MM.1S (cell line): ENCODE results near the gene SFMBT1.
A peak's percentile ranks its signal among the peaks of the same experiment; 100 is the strongest.

ENCODE experiments used
- DNase-seq: peaks from one replicate; pipeline ENCODE4 v3.0.0-alpha.2; 2015
- H2AFZ ChIP-seq: fragments of 300-600 bp; sonication (generic); 2 replicates; pipeline ENCODE4 v1.6.0; 2016; ENCODE audit warnings: antibody characterized with exemption, low read length
- H3F3A ChIP-seq: fragments of 300-600 bp; sonication (generic); 2 replicates; pipeline ENCODE4 v1.6.1; 2016; ENCODE audit warnings: mild to moderate bottlenecking, antibody characterized with exemption, low read length, moderate library complexity, mixed read lengths; ENCODE audit not compliant: insufficient read depth
- H3K27ac ChIP-seq: fragments of 300-600 bp; sonication (generic); 2 replicates; pipeline ENCODE4 v1.5.1; 2016; ENCODE audit warnings: mild to moderate bottlenecking, low read length
- H3K27me3 ChIP-seq: fragments of 300-600 bp; sonication (generic); replicated peaks from 2 replicates; pipeline ENCODE4 v1.6.0; 2016; ENCODE audit warnings: low read length; ENCODE audit not compliant: insufficient read depth
- H3K36me3 ChIP-seq: fragments of 300-600 bp; sonication (generic); replicated peaks from 2 replicates; pipeline ENCODE4 v1.6.1; 2016; ENCODE audit warnings: mild to moderate bottlenecking, low read length, mixed read lengths; ENCODE audit not compliant: insufficient read depth
- H3K4me1 ChIP-seq: fragments of 300-600 bp; sonication (generic); 2 replicates; pipeline ENCODE4 v1.6.1; 2016; ENCODE audit warnings: low read length, mixed read lengths
- H3K4me2 ChIP-seq: fragments of 300-600 bp; sonication (generic); 2 replicates; pipeline ENCODE4 v1.6.0; 2016; ENCODE audit warnings: low read depth, low read length
- H3K4me3 ChIP-seq: fragments of 300-600 bp; sonication (generic); 2 replicates; pipeline ENCODE4 v1.5.1; 2016; ENCODE audit warnings: low read length, mixed read lengths
- H3K79me2 ChIP-seq: fragments of 300-600 bp; sonication (generic); 2 replicates; pipeline ENCODE4 v1.6.1; 2016; ENCODE audit warnings: mixed run types, low read length, mixed read lengths
- H3K9ac ChIP-seq: fragments of 300-600 bp; sonication (generic); 2 replicates; pipeline ENCODE4 v1.6.1; 2016; ENCODE audit warnings: low read length, mixed read lengths
- H3K9me2 ChIP-seq: fragments of 300-600 bp; sonication (generic); replicated peaks from 2 replicates; pipeline ENCODE4 v1.6.1; 2016; ENCODE audit warnings: mild to moderate bottlenecking, low read length, mixed read lengths; ENCODE audit not compliant: insufficient read depth
- H3K9me3 ChIP-seq: fragments of 300-600 bp; sonication (generic); replicated peaks from 2 replicates; pipeline ENCODE4 v1.6.1; 2016; ENCODE audit warnings: mild to moderate bottlenecking, low read length, mixed read lengths; ENCODE audit not compliant: insufficient read depth
- H4K20me1 ChIP-seq: fragments of 300-600 bp; sonication (generic); 2 replicates; pipeline ENCODE4 v1.6.1; 2016; ENCODE audit warnings: mild to moderate bottlenecking, low read length, moderate library complexity, mixed read lengths; ENCODE audit not compliant: insufficient read depth
- CTCF ChIP-seq: fragments of 300-600 bp; sonication (generic); IDR thresholded peaks from 2 replicates; pipeline ENCODE4 v1.5.1; 2016; ENCODE audit warnings: antibody characterized with exemption, low read length, mixed read lengths
- EZH2 ChIP-seq: fragments of 300-600 bp; sonication (generic); optimal IDR thresholded peaks from 2 replicates; pipeline ENCODE3; 2017; ENCODE audit warnings: low read depth, mild to moderate bottlenecking, antibody characterized with exemption, low read length, mixed read lengths
- EZH2phosphoT487 ChIP-seq: fragments of 300-600 bp; sonication (generic); IDR thresholded peaks from 2 replicates; pipeline ENCODE4 v1.6.1; 2018; ENCODE audit warnings: antibody characterized with exemption, low read length

SFMBT1 gene

GRCh38 chr3:52917044-52917443 is 128.8 kb downstream of the SFMBT1 start:
- H3F3A ChIP-seq: peaks cover 8% of the 10 kb centered on the region; the same call in 1 of the 2 replicates
- H3K4me1 ChIP-seq: peaks cover 11% of the 10 kb centered on the region; the same call in 1 of the 2 replicates
- H4K20me1 ChIP-seq: no peaks in the 10 kb centered on the region
- H3K9ac ChIP-seq: no peak overlapping the region
- DNase-seq: no peak
- no peaks in the 10 kb centered on the region for H3K9me2 ChIP-seq
- TF ChIP-seq EZH2phosphoT487 (no peak), EZH2 (no peak), CTCF (no peak)
- no peak overlapping the region for H3K4me3 ChIP-seq
- H3K79me2 ChIP-seq: no peaks in the 10 kb centered on the region
- no peaks in the 10 kb centered on the region; the same call in 1 of the 2 replicates for H3K36me3 ChIP-seq
- no peak overlapping the region for H2AFZ ChIP-seq
- no peak overlapping the region for H3K27ac ChIP-seq
- no peaks in the 10 kb centered on the region for H3K27me3 ChIP-seq
- H3K9me3 ChIP-seq: no peaks in the 10 kb centered on the region
- no peak overlapping the region for H3K4me2 ChIP-seq

DNA sequence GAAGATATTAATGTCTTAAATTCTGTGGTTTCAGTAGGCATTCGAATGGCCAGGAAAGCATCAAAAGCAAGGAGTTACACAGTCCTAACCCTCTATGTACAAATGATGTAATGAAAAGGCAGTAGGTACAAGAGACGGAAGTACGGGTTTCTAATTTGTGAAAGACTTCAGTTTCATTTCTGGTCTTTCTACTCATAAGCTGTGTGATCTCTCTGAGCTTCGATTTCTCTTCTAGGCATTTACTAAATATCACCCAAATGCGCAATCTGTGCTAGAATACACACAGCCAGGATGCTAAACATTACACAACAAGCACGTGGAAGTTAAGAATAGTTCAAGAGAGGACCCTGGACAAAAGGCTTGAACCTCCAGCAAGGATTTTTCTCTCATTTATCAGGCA is 130.6 kb downstream of the SFMBT1 start:
- no peaks in the 10 kb centered on the region for H4K20me1 ChIP-seq
- H3K27me3 ChIP-seq: no peaks in the 10 kb centered on the region
- H3K4me2 ChIP-seq: peak overlapping the region; percentile 46
- no peaks in the 10 kb centered on the region for H3K79me2 ChIP-seq
- no peak for TF ChIP-seq EZH2phosphoT487
- no peak for TF ChIP-seq CTCF
- TF ChIP-seq EZH2: no peak
- no peaks in the 10 kb centered on the region; the same call in 1 of the 2 replicates for H3K36me3 ChIP-seq
- peak overlapping the region; percentile 22; the same call in 1 of the 2 replicates for H3K27ac ChIP-seq
- no peak overlapping the region for H2AFZ ChIP-seq
- no peak overlapping the region; the same call in 1 of the 2 replicates for H3K4me3 ChIP-seq
- DNase-seq: peak; percentile 46
- peaks cover 8% of the 10 kb centered on the region; the same call in 1 of the 2 replicates for H3F3A ChIP-seq
- H3K9ac ChIP-seq: no peak overlapping the region
- H3K9me2 ChIP-seq: no peaks in the 10 kb centered on the region
- no peaks in the 10 kb centered on the region for H3K9me3 ChIP-seq
- peaks cover 11% of the 10 kb centered on the region; the same call in 1 of the 2 replicates for H3K4me1 ChIP-seq

DNA sequence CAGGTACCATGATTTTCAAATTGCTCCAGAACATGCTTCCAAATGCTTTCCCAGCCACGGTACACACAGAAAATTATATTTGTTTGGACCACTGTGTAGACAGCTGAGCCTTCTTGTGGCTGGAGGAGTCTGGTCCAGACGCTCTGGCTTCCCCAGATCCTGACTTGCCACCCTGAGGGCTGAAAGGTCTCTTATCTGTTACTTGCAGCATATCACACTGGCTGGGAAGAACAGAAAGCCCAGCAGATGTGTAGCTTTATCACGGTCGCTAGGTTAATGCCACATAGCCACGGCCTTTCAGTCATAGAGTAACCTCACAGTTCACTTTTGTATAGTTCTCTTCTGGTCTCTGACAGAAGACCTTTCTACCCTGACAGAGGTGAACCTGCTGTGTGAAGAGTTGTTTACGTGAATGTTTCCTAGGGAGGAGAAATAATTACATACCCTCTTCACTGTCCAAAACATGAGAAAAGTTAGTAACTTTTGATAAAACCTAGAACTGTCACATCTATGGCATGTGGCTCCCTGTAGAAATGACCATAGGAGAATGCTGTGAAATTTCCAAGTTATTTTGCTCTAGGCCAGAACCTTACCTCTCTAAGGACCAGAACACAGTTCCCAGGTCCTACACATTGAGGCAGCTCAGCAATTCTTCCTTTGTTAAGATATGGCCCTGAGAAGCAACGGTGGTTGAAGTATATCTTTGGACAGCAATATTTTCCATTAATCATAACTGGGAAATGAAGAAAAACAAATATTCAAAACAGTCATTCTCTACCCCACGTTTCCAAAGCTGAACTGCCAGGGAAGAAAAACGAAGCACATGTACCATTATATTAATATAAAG is 132.8 kb downstream of the SFMBT1 start:
- Histone ChIP-seq H3K4me2 (no peak overlapping the region), H3K27me3 (no peaks in the 10 kb centered on the region), H2AFZ (no peak overlapping the region), H3K4me3 (no peak overlapping the region), H3K9me2 (no peaks in the 10 kb centered on the region), H3K79me2 (no peaks in the 10 kb centered on the region), H4K20me1 (no peaks in the 10 kb centered on the region), H3K27ac (no peak overlapping the region), H3K9me3 (no peaks in the 10 kb centered on the region), H3K36me3 (no peaks in the 10 kb centered on the region; the same call in 1 of the 2 replicates), H3F3A (peaks cover 8% of the 10 kb centered on the region; the same call in 1 of the 2 replicates), H3K4me1 (peaks cover 11% of the 10 kb centered on the region; the same call in 1 of the 2 replicates), H3K9ac (no peak overlapping the region)
- no peak for DNase-seq
- TF ChIP-seq CTCF: no peak
- no peak for TF ChIP-seq EZH2
- no peak for TF ChIP-seq EZH2phosphoT487
